CD4-positive, alpha-beta T cell (primary cell): ENCODE data around the gene MACROD2. TPM values are rescaled to one million over a fixed set of nuclear protein-coding genes. Genes with fewer than 3 reads are reported as not detected.

Source experiments
- ATAC-seq: fragments of 200-7000 bp; cut with Tn5 transposase; one replicate; pipeline ENCODE4 v1.10.0; 2022; ENCODE audit warnings: mild to moderate bottlenecking; ENCODE audit not compliant: poor library complexity
- CTCF ChIA-PET: fragments of 350-600 bp; sonication (Branson Sonifier 250); formaldehyde crosslinking; loops from one replicate; lab custom pipeline; 2021; ENCODE audit warnings: antibody characterized with exemption, inconsistent platforms; lab: Charles Lee
- POLR2A ChIA-PET: fragments of 350-600 bp; sonication (Branson Sonifier 250); formaldehyde crosslinking; loops from one replicate; lab custom pipeline; 2021; ENCODE audit warnings: antibody characterized with exemption, inconsistent platforms; lab: Charles Lee
- DNase-seq, 14 experiments: peaks; one replicate each; pipeline ENCODE4 v3.0.0-alpha.2; 2013 to 2020; ENCODE audit warnings: mixed read lengths in 2 of 14
- H3K27ac ChIP-seq, 2 donors: one replicate each; pipeline versions ENCODE4 v1.5.1 to v1.7.0; 2013; ENCODE audit warnings: low read length in 2 of 2, low read depth in 1 of 2, mild to moderate bottlenecking in 1 of 2
- H3K27me3 ChIP-seq, 2 experiments: 1 replicate in 1 of 2; 2 replicates in 1 of 2; pipeline versions ENCODE4 v1.6.1 to v1.7.0; 2013; ENCODE audit warnings: low read length in 2 of 2, control low read depth in 1 of 2, mild to moderate bottlenecking in 1 of 2, moderate library complexity in 1 of 2; ENCODE audit not compliant: insufficient read depth in 2 of 2, control insufficient read depth in 1 of 2
- H3K36me3 ChIP-seq: one replicate; pipeline ENCODE4 v1.6.1; 2013; ENCODE audit warnings: low read length, control low read depth; ENCODE audit not compliant: insufficient read depth
- H3K4me1 ChIP-seq: one replicate; pipeline ENCODE4 v1.6.1; 2013; ENCODE audit warnings: low read length, control low read depth; ENCODE audit not compliant: insufficient read depth
- H3K4me3 ChIP-seq: one replicate; pipeline ENCODE4 v1.5.1; 2013; ENCODE audit warnings: mild to moderate bottlenecking, low read length, moderate library complexity
- H3K9me3 ChIP-seq, 2 experiments: 1 replicate in 1 of 2; 2 replicates in 1 of 2; pipeline versions ENCODE4 v1.6.1 to v1.7.0; 2013; ENCODE audit warnings: low read length in 2 of 2, mild to moderate bottlenecking in 2 of 2, control low read depth in 1 of 2, moderate library complexity in 1 of 2; ENCODE audit not compliant: control insufficient read depth in 1 of 2, insufficient read depth in 1 of 2
- H3K27ac Mint-ChIP-seq: one replicate; pipeline ENCODE4 v1.8.0; 2020; ENCODE audit warnings: mixed read lengths
- H3K27me3 Mint-ChIP-seq: one replicate; pipeline ENCODE4 v1.8.0; 2021; ENCODE audit warnings: mixed read lengths
- H3K36me3 Mint-ChIP-seq: one replicate; pipeline ENCODE4 v1.8.0; 2021; ENCODE audit warnings: low read depth, mixed read lengths
- H3K4me1 Mint-ChIP-seq: one replicate; pipeline ENCODE4 v1.8.0; 2021; ENCODE audit warnings: low read depth, mixed read lengths
- H3K4me3 Mint-ChIP-seq: one replicate; pipeline ENCODE4 v1.8.0; 2020; ENCODE audit warnings: mild to moderate bottlenecking, mixed read lengths
- H3K9me3 Mint-ChIP-seq: one replicate; pipeline ENCODE4 v1.8.0; 2020; ENCODE audit warnings: mixed read lengths
- intact Hi-C, 2 experiments: fragments of 100-400 bp; cut with DNase I in 1 of 2; cut with micrococcal nuclease in 1 of 2; formaldehyde crosslinking; loops; one replicate each; pipeline versions ENCODE4 v1.15.1 to v1.9.0; 2023 to 2025; cut with DNase I, micrococcal nuclease
- total RNA-seq, 174 experiments: library from RNA in 2 of 174; stranded (reverse) in 2 of 174; gene quantifications; one replicate each; pipeline ENCODE4 v1.2.3 and lab custom pipeline; 2021 to 2026
- TF ChIP-seq, protein P1 (sequence below): fragments of 200-600 bp; IDR thresholded peaks from one replicate; pipeline ENCODE4 v1.8.0; 2022; ENCODE audit warnings: antibody characterized with exemption, mild to moderate bottlenecking

The MACROD2 gene
- total RNA-seq, 2 experiments from 2014 or later = not detected

DNA sequence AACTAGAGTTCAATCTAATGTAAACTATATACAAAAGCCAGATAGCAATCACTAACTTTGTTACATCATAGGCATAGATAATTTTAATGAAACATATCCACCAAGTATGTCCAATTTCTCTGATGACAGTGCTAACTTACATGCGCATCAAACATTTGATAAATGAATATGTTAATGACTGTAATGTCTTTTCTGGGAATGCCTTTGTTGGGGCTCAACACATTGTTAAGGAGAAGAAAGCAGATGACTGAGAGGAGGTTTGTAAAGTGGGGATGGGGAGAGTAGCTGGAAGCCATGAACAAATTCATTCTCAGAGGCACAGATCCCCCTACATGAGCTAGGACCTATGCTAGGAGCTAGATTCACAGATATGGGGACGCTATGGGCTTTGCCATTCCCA, 1627.9 kb downstream of the MACROD2 start:
- no peaks in the 10 kb centered on the region for H3K27me3 Mint-ChIP-seq
- intact Hi-C loops = no loop called here
- no peaks in the 10 kb centered on the region for H3K36me3 ChIP-seq
- ChIA-PET CTCF (no interaction called here), POLR2A (no interaction called here)
- no peak overlapping the region for H3K4me3 ChIP-seq
- TF ChIP-seq, protein P1, sequence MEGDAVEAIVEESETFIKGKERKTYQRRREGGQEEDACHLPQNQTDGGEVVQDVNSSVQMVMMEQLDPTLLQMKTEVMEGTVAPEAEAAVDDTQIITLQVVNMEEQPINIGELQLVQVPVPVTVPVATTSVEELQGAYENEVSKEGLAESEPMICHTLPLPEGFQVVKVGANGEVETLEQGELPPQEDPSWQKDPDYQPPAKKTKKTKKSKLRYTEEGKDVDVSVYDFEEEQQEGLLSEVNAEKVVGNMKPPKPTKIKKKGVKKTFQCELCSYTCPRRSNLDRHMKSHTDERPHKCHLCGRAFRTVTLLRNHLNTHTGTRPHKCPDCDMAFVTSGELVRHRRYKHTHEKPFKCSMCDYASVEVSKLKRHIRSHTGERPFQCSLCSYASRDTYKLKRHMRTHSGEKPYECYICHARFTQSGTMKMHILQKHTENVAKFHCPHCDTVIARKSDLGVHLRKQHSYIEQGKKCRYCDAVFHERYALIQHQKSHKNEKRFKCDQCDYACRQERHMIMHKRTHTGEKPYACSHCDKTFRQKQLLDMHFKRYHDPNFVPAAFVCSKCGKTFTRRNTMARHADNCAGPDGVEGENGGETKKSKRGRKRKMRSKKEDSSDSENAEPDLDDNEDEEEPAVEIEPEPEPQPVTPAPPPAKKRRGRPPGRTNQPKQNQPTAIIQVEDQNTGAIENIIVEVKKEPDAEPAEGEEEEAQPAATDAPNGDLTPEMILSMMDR = no peak
- no peak overlapping the region for H3K27ac Mint-ChIP-seq
- no peak overlapping the region for H3K27ac ChIP-seq
- ATAC-seq (no peak), DNase-seq (no peak)
- peaks cover 0 to 4% of the 10 kb centered on the region in 2 experiments for H3K9me3 ChIP-seq
- no peak overlapping the region for H3K4me3 Mint-ChIP-seq
- no peaks in the 10 kb centered on the region for H3K4me1 Mint-ChIP-seq
- no peaks in the 10 kb centered on the region for H3K4me1 ChIP-seq
- H3K36me3 Mint-ChIP-seq = no peaks in the 10 kb centered on the region
- H3K27me3 ChIP-seq = no peaks in the 10 kb centered on the region
- peaks cover 4% of the 10 kb centered on the region for H3K9me3 Mint-ChIP-seq

DNA sequence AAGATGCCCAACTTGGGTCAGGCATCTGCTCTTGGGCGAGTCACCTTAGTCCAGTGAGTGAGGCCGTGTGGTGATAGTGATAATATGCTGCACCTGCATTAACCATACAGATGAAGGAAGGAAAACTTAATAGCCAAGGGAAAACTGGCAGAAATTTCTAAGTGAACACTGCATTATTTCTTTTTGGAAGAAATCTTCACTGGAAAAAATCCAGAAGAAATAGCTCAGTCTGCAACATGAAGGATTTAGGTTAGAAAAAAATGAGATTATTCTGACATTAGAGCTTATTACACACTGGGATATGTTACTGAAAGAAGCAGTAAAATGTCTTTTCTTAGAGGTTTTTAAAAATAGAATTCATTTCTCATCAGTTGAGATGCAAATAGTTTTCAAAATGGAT, 1630.7 kb downstream of the MACROD2 start:
- no peaks in the 10 kb centered on the region for H3K36me3 Mint-ChIP-seq

DNA sequence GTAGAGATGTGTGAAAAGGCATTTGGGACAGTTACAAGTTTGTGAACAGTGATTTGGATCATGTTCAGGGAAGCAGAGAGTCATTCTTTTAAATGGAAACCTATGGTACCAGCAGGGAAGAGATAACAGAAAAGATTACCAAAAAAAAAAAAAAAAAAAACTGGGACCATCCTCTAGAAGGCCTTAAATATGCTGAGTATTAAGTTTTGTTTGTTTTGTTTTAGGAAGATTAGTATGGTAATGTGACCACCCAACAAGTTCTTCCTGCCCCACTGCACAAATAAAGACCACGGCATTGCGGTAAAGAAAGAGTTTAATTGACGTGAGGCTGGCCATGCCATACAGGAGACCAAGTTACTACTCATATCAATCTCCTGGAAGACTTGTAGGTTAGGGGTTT, 1631.8 kb downstream of the MACROD2 start:
- Mint-ChIP-seq H3K27me3 (no peaks in the 10 kb centered on the region), H3K36me3 (no peaks in the 10 kb centered on the region), H3K4me3 (no peak overlapping the region), H3K4me1 (no peaks in the 10 kb centered on the region), H3K9me3 (peaks cover 2% of the 10 kb centered on the region), H3K27ac (no peak overlapping the region)
- H3K9me3 ChIP-seq = peaks cover 0 to 4% of the 10 kb centered on the region in 2 experiments
- H3K27ac ChIP-seq = no peak overlapping the region
- TF ChIP-seq, protein P1 = no peak
- H3K27me3 ChIP-seq = no peaks in the 10 kb centered on the region
- CTCF ChIA-PET = no interaction called here
- no peaks in the 10 kb centered on the region for H3K4me1 ChIP-seq
- no peak overlapping the region for H3K4me3 ChIP-seq
- POLR2A ChIA-PET = no interaction called here
- ATAC-seq (no peak), DNase-seq (no peak)
- H3K36me3 ChIP-seq = no peaks in the 10 kb centered on the region
- intact Hi-C loops = no loop called here

More for the DNA sequence above, 1630.7 kb downstream of the MACROD2 start:
- no peaks in the 10 kb centered on the region for H3K27me3 ChIP-seq
- ATAC-seq (no peak), DNase-seq (no peak)
- TF ChIP-seq, protein P1 = no peak
- H3K36me3 ChIP-seq = no peaks in the 10 kb centered on the region
- Mint-ChIP-seq H3K4me3 (no peak overlapping the region), H3K27ac (no peak overlapping the region), H3K27me3 (no peaks in the 10 kb centered on the region), H3K9me3 (peaks cover 4% of the 10 kb centered on the region), H3K4me1 (no peaks in the 10 kb centered on the region)
- no peak overlapping the region for H3K27ac ChIP-seq
- ChIA-PET POLR2A (no interaction called here), CTCF (interaction anchor here (0.7 kb wide), 1 partner anchor 80 kb away, joined by 3 read pairs; no protein-coding TSS in a partner anchor)
- H3K4me1 ChIP-seq = no peaks in the 10 kb centered on the region
- intact Hi-C loops = no loop called here
- no peaks in the 10 kb centered on the region for H3K9me3 ChIP-seq
- no peak overlapping the region for H3K4me3 ChIP-seq
